Activated CD4-positive, alpha-beta T cell treated with anti-CD3 and anti-CD28 coated beads, Interleukin-2, amount 50 U/mL, for 48 hours (primary cell): ENCODE results near the gene TRIM52.
"Not testable (repeated sequence)": the region's sequence is repeated elsewhere in the genome, so short reads cannot be mapped to it uniquely, and the experiment has no call there.

Experiments
- DNase-seq, 2 experiments: peaks; one replicate each; pipeline ENCODE4 v3.0.0-alpha.2; 2020

Gene TRIM52

GRCh38 chr5:181233088-181233800 is 27.7 kb downstream of the TRIM52 start:
- DNase-seq: no peak

GRCh38 chr5:181232593-181232992 is 28.4 kb downstream of the TRIM52 start:
- DNase-seq: peak in 1 of 2 experiments; percentile 3

- DNase-seq: peak in 1 of 2 experiments; percentile 3
Measured at GRCh38 chr5:181231432-181231831, 29.5 kb downstream of the TRIM52 start.

- no peak for DNase-seq
Measured at GRCh38 chr5:181230551-181230950, 30.4 kb downstream of the TRIM52 start.

- no peak for DNase-seq
Measured at GRCh38 chr5:181229996-181230395, 30.9 kb downstream of the TRIM52 start.

GRCh38 chr5:181224390-181225229 is 36.3 kb downstream of the TRIM52 start:
- DNase-seq: no peak

- DNase-seq: peak in 1 of 2 experiments; percentile 65
Measured at GRCh38 chr5:181223729-181224389, 37.1 kb downstream of the TRIM52 start.

- DNase-seq: peak; percentile 99
Measured at GRCh38 chr5:181223058-181223728, 37.8 kb downstream of the TRIM52 start, which contains the start of gene TRIM41. Gene TRIM41 (plus strand): TSS chr5:181223281. CDS start chr5:181224000, 719 bp downstream.

- no peak for DNase-seq
Measured at GRCh38 chr5:181222630-181223057, 38.3 kb downstream of the TRIM52 start.

GRCh38 chr5:181221792-181222629 is 38.9 kb downstream of the TRIM52 start:
- DNase-seq: peak; percentile 98

GRCh38 chr5:181221105-181221791 is 39.7 kb downstream of the TRIM52 start:
- no peak for DNase-seq

- no peak for DNase-seq
Measured at GRCh38 chr5:181220178-181220515, 40.8 kb downstream of the TRIM52 start.

- DNase-seq: no peak
Measured at GRCh38 chr5:181219262-181220177, 41.4 kb downstream of the TRIM52 start.

GRCh38 chr5:181218795-181219124 is 42.2 kb downstream of the TRIM52 start:
- no peak for DNase-seq

- DNase-seq: peak; percentile 37 to 49
Measured at GRCh38 chr5:181217803-181218062, 43.2 kb downstream of the TRIM52 start.

GRCh38 chr5:181217111-181217802 is 43.7 kb downstream of the TRIM52 start:
- peak; percentile 73 to 78 for DNase-seq

GRCh38 chr5:181215997-181216989 is 44.6 kb downstream of the TRIM52 start:
- peak in 1 of 2 experiments; percentile 51 for DNase-seq

GRCh38 chr5:181214249-181214648 is 46.7 kb downstream of the TRIM52 start:
- DNase-seq: not testable (repeated sequence)

GRCh38 chr5:181212934-181213333 is 48.0 kb downstream of the TRIM52 start:
- no peak for DNase-seq
